CD4-positive, alpha-beta T cell treated with Interleukin-2 at 100 ng/mL for 4 hours (primary cell): ENCODE measurements around the gene KHDRBS2.

ENCODE experiments used
- DNase-seq: peaks from one replicate; pipeline ENCODE4 v3.0.0-alpha.2; 2020; ENCODE audit warnings: low spot score

Gene KHDRBS2

GRCh38 chr6:62175195-62175594, 110.8 kb downstream of the KHDRBS2 start:
- DNase-seq: no peak

GRCh38 chr6:62174548-62174947, 111.5 kb downstream of the KHDRBS2 start:
- DNase-seq: no peak

- DNase-seq: no peak
These were observed 118.3 kb downstream of the KHDRBS2 start for GRCh38 chr6:62167736-62168135.

- no peak for DNase-seq
These were observed 123.2 kb downstream of the KHDRBS2 start for GRCh38 chr6:62162858-62163257.

- DNase-seq: no peak
These were observed 133.2 kb downstream of the KHDRBS2 start for GRCh38 chr6:62152796-62153195.

- DNase-seq: no peak
These were observed 135.9 kb downstream of the KHDRBS2 start for GRCh38 chr6:62150048-62150663.

- DNase-seq: no peak
These were observed 138.8 kb downstream of the KHDRBS2 start for GRCh38 chr6:62146954-62147853.

- DNase-seq: no peak
These were observed 156.9 kb downstream of the KHDRBS2 start for GRCh38 chr6:62129127-62129526.

- DNase-seq: no peak
These were observed 166.6 kb downstream of the KHDRBS2 start for GRCh38 chr6:62119401-62119800.

- DNase-seq: no peak
These were observed 182.7 kb downstream of the KHDRBS2 start for GRCh38 chr6:62103186-62103859.

GRCh38 chr6:62102387-62102786, 183.6 kb downstream of the KHDRBS2 start:
- no peak for DNase-seq

- no peak for DNase-seq
These were observed 195.4 kb downstream of the KHDRBS2 start for GRCh38 chr6:62090442-62091229.

- no peak for DNase-seq
These were observed 196.2 kb downstream of the KHDRBS2 start for GRCh38 chr6:62089781-62090180.

GRCh38 chr6:62086047-62086446, 200.0 kb downstream of the KHDRBS2 start:
- no peak for DNase-seq

GRCh38 chr6:62075869-62076268, 210.2 kb downstream of the KHDRBS2 start:
- no peak for DNase-seq

- DNase-seq: no peak
These were observed 226.1 kb downstream of the KHDRBS2 start for GRCh38 chr6:62059901-62060300.

GRCh38 chr6:62057300-62057699, 228.7 kb downstream of the KHDRBS2 start:
- no peak for DNase-seq

- DNase-seq: no peak
These were observed 240.5 kb downstream of the KHDRBS2 start for GRCh38 chr6:62045502-62045901.

GRCh38 chr6:62043084-62043483, 242.9 kb downstream of the KHDRBS2 start:
- DNase-seq: no peak

- DNase-seq: no peak
These were observed 243.6 kb downstream of the KHDRBS2 start for GRCh38 chr6:62042429-62042828.

GRCh38 chr6:62039605-62040004, 246.4 kb downstream of the KHDRBS2 start:
- DNase-seq: no peak

- DNase-seq: no peak
These were observed 248.6 kb downstream of the KHDRBS2 start for GRCh38 chr6:62037445-62037844.
